ENCODE results near the gene HES7.

The HES7 gene

GRCh38 chr17:8155231-8155995 is 31.5 kb upstream of the HES7 start:
- peak in 2 of 14 donors; percentile 50 to 71 for DNase-seq

GRCh38 chr17:8154608-8155155 is 30.8 kb upstream of the HES7 start:
- DNase-seq: no peak

GRCh38 chr17:8153957-8154607 is 30.2 kb upstream of the HES7 start:
- DNase-seq: peak; percentile 84 to 98 (median 96)

DNA sequence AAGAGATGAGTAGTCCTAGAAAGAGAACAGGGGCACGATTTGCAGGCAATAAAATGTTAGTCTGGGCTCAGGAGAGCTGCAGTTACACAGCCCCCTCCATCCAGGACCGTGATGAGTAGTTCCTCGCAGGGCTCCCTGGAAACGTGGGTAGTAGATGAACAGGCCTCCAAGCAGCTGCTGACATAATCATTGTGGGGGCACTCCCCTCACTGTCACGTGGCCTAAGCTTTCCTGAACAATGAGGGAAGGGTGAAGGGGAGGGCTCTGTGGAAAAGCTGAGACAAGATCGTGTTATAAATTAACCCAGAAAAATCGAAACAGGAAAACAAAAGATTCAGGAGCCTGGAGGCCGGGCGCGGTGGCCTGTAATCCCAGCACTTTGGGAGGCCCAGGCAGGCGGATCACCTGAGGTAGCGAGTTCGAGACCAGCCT is 29.6 kb upstream of the HES7 start:
- DNase-seq: peak in 10 of 14 donors; percentile 23 to 79 (median 62)

DNA sequence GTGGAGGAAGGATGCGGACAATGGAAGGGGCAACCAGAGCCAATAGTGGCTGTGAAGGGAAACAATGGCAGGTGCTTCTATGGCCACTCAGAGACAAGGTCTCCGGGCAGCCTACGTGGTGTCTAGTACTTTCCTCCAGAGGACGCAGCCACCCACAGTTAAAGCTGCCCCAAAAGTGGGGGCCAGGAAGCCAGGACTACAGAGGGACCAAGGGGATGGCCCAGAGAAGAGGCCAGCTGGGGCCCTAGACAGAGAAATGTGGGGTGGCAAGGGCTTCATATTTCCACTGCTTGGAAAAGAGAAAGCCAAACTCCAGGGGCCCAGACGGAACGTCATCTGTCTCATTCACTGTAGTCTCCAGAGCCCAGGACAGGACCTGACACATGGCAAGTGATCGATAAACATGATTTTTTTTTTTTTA is 29.1 kb upstream of the HES7 start:
- DNase-seq: peak in 1 of 14 donors; percentile 70

- DNase-seq: peak; percentile 72 to 97 (median 92)
Observed at GRCh38 chr17:8152112-8152775, 28.3 kb upstream of the HES7 start, which contains the start of gene PER1. PER1 (minus strand) TSS chr17:8152404; CDS start chr17:8150706, 1,698 bp downstream.

- peak in 11 of 14 donors; percentile 62 to 84 (median 78) for DNase-seq
Observed at GRCh38 chr17:8151641-8152111, 27.8 kb upstream of the HES7 start.

GRCh38 chr17:8151120-8151640 is 27.3 kb upstream of the HES7 start:
- DNase-seq: peak; percentile 34 to 93 (median 84)

DNA sequence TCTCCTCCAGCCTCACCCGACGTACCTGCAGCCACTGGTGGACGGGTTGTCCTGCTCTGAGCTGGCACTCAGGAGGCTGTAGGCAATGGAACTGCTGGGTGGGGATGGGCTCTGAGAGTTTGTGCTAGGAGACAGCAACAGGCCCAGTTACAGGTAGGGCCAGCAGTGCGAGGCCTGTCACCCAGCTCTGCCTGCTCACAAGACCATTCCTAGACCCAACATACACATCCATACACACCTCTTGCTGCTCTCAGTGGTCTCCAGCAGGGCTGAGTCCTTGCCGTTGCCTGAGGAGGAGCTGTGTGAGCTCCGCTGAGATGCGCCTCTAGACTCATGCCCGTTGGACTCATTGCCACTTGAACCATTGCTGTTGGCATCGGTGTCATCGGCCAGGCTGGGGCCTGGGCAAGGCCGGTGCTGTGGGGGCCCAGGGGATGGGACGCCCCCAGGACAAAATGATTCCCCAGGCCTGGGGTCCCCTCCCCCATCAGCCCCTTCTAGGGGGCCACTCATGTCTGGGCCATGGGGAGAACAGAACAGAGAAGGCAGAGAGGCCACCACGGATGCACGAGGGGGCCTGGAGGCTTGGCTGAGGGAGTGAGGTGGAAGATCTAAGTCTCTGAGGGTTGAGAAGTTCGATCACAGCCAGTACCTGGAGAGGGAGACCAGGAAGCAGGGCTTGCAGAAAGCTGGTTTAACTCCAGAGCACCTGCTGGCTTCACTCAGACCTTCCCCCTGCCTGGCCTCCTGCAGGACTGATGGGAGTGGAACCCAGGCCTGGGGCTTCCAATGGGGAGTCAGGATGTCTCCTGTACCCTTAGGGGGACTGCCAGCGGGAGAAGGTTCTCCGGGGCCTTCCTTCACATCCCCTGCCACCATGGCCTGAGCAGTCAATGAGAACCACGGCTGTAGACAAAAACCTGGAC is 26.6 kb upstream of the HES7 start:
- no peak for DNase-seq

GRCh38 chr17:8149419-8150193 is 25.7 kb upstream of the HES7 start:
- no peak for DNase-seq

GRCh38 chr17:8148560-8148959 is 24.7 kb upstream of the HES7 start:
- DNase-seq: no peak

DNA sequence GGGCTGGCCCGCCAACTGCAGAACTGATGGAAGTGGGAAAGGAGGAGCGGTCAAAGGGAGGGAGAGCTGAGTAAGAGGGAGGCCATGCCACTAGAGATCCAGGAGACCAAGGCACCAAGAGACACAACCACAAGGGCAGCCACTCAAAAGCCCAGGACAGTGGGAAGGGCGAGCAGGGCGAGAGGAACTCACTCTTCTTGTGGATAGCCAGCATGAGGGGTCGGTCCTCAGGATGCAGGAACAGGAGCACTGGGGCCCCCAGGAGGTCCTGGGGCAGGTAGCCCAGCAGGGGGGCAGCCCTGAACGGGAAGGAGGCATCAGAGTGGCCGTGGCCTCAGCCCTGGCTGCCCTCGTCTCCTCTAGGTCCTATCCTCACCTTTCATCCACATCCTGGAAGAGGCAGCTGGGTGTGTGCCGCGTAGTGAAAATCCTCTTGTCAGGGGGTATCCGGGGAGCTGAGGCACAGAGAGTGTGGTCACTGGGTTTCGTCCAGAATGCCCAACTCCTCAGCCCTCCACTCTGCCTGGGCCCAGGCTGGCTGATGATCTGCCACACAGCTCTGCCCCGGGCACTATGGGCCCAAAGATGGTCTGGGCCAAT is 24.0 kb upstream of the HES7 start:
- no peak for DNase-seq

- DNase-seq: no peak
Observed at GRCh38 chr17:8147141-8147804, 23.4 kb upstream of the HES7 start.

- no peak for DNase-seq
Observed at GRCh38 chr17:8146381-8147140, 22.7 kb upstream of the HES7 start.

GRCh38 chr17:8145811-8146210 is 21.9 kb upstream of the HES7 start:
- DNase-seq: no peak

DNA sequence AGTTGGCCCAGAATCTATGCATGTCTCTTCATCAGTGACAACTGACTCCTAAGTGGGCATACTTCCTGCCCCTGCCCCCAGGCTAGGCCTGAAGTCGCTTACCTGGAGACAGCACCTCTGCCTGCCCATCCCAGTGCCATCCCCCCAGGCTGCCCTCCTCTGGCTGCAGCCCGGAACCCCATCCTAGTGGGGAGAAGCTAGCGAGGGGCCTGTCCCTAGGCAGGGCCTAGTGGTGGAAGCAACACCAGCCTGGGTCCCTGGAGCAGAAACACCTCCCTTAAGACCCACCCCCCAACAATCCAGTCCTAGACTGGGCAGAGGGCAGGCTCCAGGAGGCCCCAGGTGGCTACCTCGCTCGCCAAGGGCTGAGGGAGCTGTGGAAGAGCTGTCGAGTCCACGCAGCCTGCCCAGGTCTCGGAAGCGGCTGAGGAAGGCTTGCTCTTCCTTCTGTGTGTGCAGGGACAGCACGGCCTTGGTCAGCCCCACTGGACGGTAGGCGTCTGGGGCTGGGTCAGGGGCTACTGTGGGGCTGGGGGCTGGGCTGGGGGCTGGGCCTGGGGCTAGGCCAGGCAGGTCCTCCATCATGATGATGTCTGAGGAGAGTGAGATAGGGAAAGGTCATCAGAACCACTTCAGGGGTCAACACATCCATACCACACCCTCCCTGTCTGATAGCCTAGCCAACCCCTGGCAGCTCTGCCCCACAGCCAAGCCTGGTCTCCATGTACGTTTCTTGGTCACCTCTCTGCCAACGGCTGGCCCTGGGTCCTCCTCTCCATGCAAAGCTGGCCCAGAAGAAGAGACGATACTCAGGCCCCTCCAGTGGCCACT is 20.7 kb upstream of the HES7 start:
- no peak for DNase-seq

GRCh38 chr17:8143581-8144400 is 19.9 kb upstream of the HES7 start:
- no peak for DNase-seq

Data from C1 segment of cervical spinal cord (tissue), 14 donors.